ENCODE results near the gene ZNF69.

- no peak for TF ChIP-seq HNF1A (IDR thresholded peaks at IDR 0.05; ENCODE audit: low read depth)
- no peak for TF ChIP-seq HNF1A (CRISPR knock-in tag; IDR thresholded peaks at IDR 0.05; ENCODE audit: borderline replicate concordance)
- TF ChIP-seq CTCF (CRISPR knock-in tag; IDR thresholded peaks at IDR 0.05), result no peak
- TF ChIP-seq ZBTB1 (CRISPR knock-in tag; IDR thresholded peaks at IDR 0.05; ENCODE audit: borderline replicate concordance), result no peak
- TF ChIP-seq POLR2A (IDR thresholded peaks at IDR 0.05; ENCODE audit: insufficient read depth in 1 of 2, low read depth in 2 of 2, low read length in 2 of 2), result no peak
- no peak for TF ChIP-seq POLR2AphosphoS5 (IDR thresholded peaks at IDR 0.05; ENCODE audit: low read depth, low read length)
- TF ChIP-seq JUNB (CRISPR knock-in tag; IDR thresholded peaks at IDR 0.05; ENCODE audit: borderline replicate concordance), result no peak
- no peak for TF ChIP-seq ASH2L (IDR thresholded peaks at IDR 0.05; ENCODE audit: insufficient read length, low read depth, low read length)
- no peak for TF ChIP-seq RXRA (CRISPR knock-in tag; IDR thresholded peaks at IDR 0.05)
- TF ChIP-seq TARDBP (CRISPR knock-in tag; IDR thresholded peaks at IDR 0.05), result no peak
- TF ChIP-seq ZNF317 (CRISPR knock-in tag; IDR thresholded peaks at IDR 0.05), result no peak
- no peak for TF ChIP-seq ATF7 (IDR thresholded peaks at IDR 0.05)
- no peak for TF ChIP-seq ATF7 (CRISPR knock-in tag; IDR thresholded peaks at IDR 0.05)
- TF ChIP-seq ZFP1 (CRISPR knock-in tag; IDR thresholded peaks at IDR 0.05), result no peak
- no peak for TF ChIP-seq ZNF329 (CRISPR knock-in tag; IDR thresholded peaks at IDR 0.05; ENCODE audit: low read depth)
These were observed 18.3 kb downstream of the ZNF69 start for GRCh38 chr19:11905928-11906327.
